HG02610 (cell line): ENCODE measurements around the gene WBP4.
A peak's percentile ranks its signal among the peaks of the same experiment; 100 is the strongest.
"Not testable (repeated sequence)": the region's sequence is repeated elsewhere in the genome, so short reads cannot be mapped to it uniquely, and the experiment has no call there.

Experiments used
- ATAC-seq: cut with Tn5 transposase; IDR thresholded peaks from one replicate; pipeline ENCODE4 v1.9.1; 2021; ENCODE audit warnings: mild to moderate bottlenecking, moderate library complexity; ENCODE audit not compliant: unreplicated experiment

WBP4 gene

GRCh38 chr13:41061075-41061913 lies at the start of gene WBP4:
WBP4 (plus strand) TSS chr13:41061509; CDS start chr13:41061674, 165 bp downstream.
- ATAC-seq, result peak; percentile 75

- ATAC-seq, result no peak
These were observed 48.8 kb upstream of the WBP4 start for GRCh38 chr13:41012536-41012935.

- peak; percentile 61 for ATAC-seq
These were observed 47.5 kb upstream of the WBP4 start for GRCh38 chr13:41013835-41014234.

- ATAC-seq, result no peak
These were observed 45.4 kb upstream of the WBP4 start for GRCh38 chr13:41015920-41016319.

GRCh38 chr13:41017159-41017558 lies 44.1 kb upstream of the WBP4 start:
- no peak for ATAC-seq

- ATAC-seq, result no peak
These were observed 43.3 kb upstream of the WBP4 start for GRCh38 chr13:41017817-41018601.

- no peak for ATAC-seq
These were observed 42.7 kb upstream of the WBP4 start for GRCh38 chr13:41018602-41018948.

GRCh38 chr13:41019011-41019487 lies 42.3 kb upstream of the WBP4 start, which contains the start of gene ELF1:
ELF1 (minus strand) TSS chr13:41019316; CDS start chr13:40982054, 37,262 bp downstream.
- peak; percentile 94 for ATAC-seq

GRCh38 chr13:41019578-41020347 lies 41.5 kb upstream of the WBP4 start:
- no peak for ATAC-seq

- no peak for ATAC-seq
These were observed 35.8 kb upstream of the WBP4 start for GRCh38 chr13:41025518-41025917.

- no peak for ATAC-seq
These were observed 34.5 kb upstream of the WBP4 start for GRCh38 chr13:41026788-41027187.

- ATAC-seq, result no peak
These were observed 33.3 kb upstream of the WBP4 start for GRCh38 chr13:41028051-41028450.

GRCh38 chr13:41029629-41030028 lies 31.7 kb upstream of the WBP4 start:
- no peak for ATAC-seq

- no peak for ATAC-seq
These were observed 28.5 kb upstream of the WBP4 start for GRCh38 chr13:41032691-41033376.

GRCh38 chr13:41034382-41034781 lies 26.9 kb upstream of the WBP4 start:
- no peak for ATAC-seq

- no peak for ATAC-seq
These were observed 26.4 kb upstream of the WBP4 start for GRCh38 chr13:41034881-41035280.

- ATAC-seq, result not testable (repeated sequence)
These were observed 24.8 kb upstream of the WBP4 start for GRCh38 chr13:41036557-41036956.

- ATAC-seq, result no peak
These were observed 21.6 kb upstream of the WBP4 start for GRCh38 chr13:41039746-41040145.

GRCh38 chr13:41040584-41041334 lies 20.6 kb upstream of the WBP4 start:
- ATAC-seq, result no peak

- not testable (repeated sequence) for ATAC-seq
These were observed 18.9 kb upstream of the WBP4 start for GRCh38 chr13:41042419-41042818.
